Hepatocyte (in vitro differentiated cells): ENCODE results near the gene THSD7B. TPM values are rescaled to one million over a fixed set of nuclear protein-coding genes. Genes with fewer than 3 reads are reported as not detected.

Experiments used
- DNase-seq: peaks from one replicate; pipeline ENCODE4 v3.0.0-alpha.2; 2016; ENCODE audit warnings: low spot score
- H2AFZ ChIP-seq: fragments of 200-600 bp; sonication (generic); 2 replicates; pipeline ENCODE4 v1.6.0; 2016; ENCODE audit warnings: antibody characterized with exemption, mild to moderate bottlenecking
- H3K27ac ChIP-seq: fragments of 200-600 bp; sonication (generic); 2 replicates; pipeline ENCODE4 v1.5.1; 2016; ENCODE audit warnings: mild to moderate bottlenecking
- H3K27me3 ChIP-seq: fragments of 200-600 bp; sonication (generic); 2 replicates; pipeline ENCODE4 v1.6.1; 2016
- H3K36me3 ChIP-seq: fragments of 200-600 bp; sonication (generic); replicated peaks from 2 replicates; pipeline ENCODE4 v1.5.1; 2016; ENCODE audit warnings: low read depth; ENCODE audit not compliant: insufficient read depth
- H3K4me1 ChIP-seq: fragments of 200-600 bp; sonication (generic); 2 replicates; pipeline ENCODE4 v1.5.1; 2016; ENCODE audit warnings: mild to moderate bottlenecking, moderate library complexity; ENCODE audit not compliant: insufficient read depth
- H3K4me2 ChIP-seq: fragments of 200-600 bp; sonication (generic); 2 replicates; pipeline ENCODE4 v1.6.0; 2016
- H3K4me3 ChIP-seq: fragments of 200-600 bp; sonication (generic); 2 replicates; pipeline ENCODE4 v1.5.1; 2016; ENCODE audit warnings: mild to moderate bottlenecking
- H3K79me2 ChIP-seq: fragments of 200-600 bp; sonication (generic); 2 replicates; pipeline ENCODE4 v1.6.0; 2017; ENCODE audit warnings: mild to moderate bottlenecking
- H3K9me2 ChIP-seq: fragments of 200-600 bp; sonication (generic); replicated peaks from 2 replicates; pipeline ENCODE4 v1.6.0; 2017; ENCODE audit warnings: mild to moderate bottlenecking; ENCODE audit not compliant: insufficient read depth
- H3K9me3 ChIP-seq: fragments of 200-600 bp; sonication (generic); 2 replicates; pipeline ENCODE4 v1.5.1; 2016; ENCODE audit warnings: low read depth, mild to moderate bottlenecking
- H4K20me1 ChIP-seq: fragments of 200-600 bp; sonication (generic); 2 replicates; pipeline ENCODE4 v1.6.0; 2016; ENCODE audit warnings: mild to moderate bottlenecking; ENCODE audit not compliant: insufficient read depth, poor library complexity, severe bottlenecking
- CTCF ChIP-seq: fragments of 200-600 bp; sonication (generic); IDR thresholded peaks from 2 replicates; pipeline ENCODE4 v1.5.1; 2016; ENCODE audit warnings: antibody characterized with exemption, mild to moderate bottlenecking; ENCODE audit not compliant: poor library complexity
- EZH2 ChIP-seq: fragments of 200-600 bp; sonication (generic); IDR thresholded peaks from 2 replicates; pipeline ENCODE4 v1.6.1; 2016; ENCODE audit warnings: antibody characterized with exemption, mild to moderate bottlenecking, borderline replicate concordance
- EZH2phosphoT487 ChIP-seq: fragments of 200-600 bp; sonication (generic); IDR thresholded peaks from one replicate; pipeline ENCODE4 v1.6.1; 2018; ENCODE audit warnings: antibody characterized with exemption, mild to moderate bottlenecking, low read depth, moderate library complexity; ENCODE audit not compliant: unreplicated experiment, severe bottlenecking
- WGBS: methylation state at CpG from one replicate; pipeline ENCODE4 v1.1.6; 2016; ENCODE audit warnings: low lambda C conversion rate; ENCODE audit errors: missing lambda C conversion rate; 5-methylcytosine and 5-hydroxymethylcytosine counted together
- polyA plus RNA-seq: library from polyadenylated mRNA; unstranded; fragments of >200 nt; fragmentation: Nextera tagmentation; extraction: Ambion mirVana; gene quantifications from 2 replicates; pipeline ENCODE4 v1.2.1, GENCODE V29; 2016
- total RNA-seq: library from RNA; depleted of rRNA; stranded (reverse); fragments of >200 nt; gene quantifications from 2 replicates; pipeline ENCODE4 v1.2.3, GENCODE V29; 2014

Gene THSD7B
- total and polyA plus RNA-seq, 2 experiments from 2014 or later = 0.48 to 5.7 TPM

- Histone ChIP-seq H2AFZ (no peak overlapping the region), H3K9me3 (no peaks in the 10 kb centered on the region), H3K4me3 (no peak overlapping the region), H3K9me2 (no peaks in the 10 kb centered on the region), H3K27me3 (no peaks in the 10 kb centered on the region), H3K4me2 (no peak overlapping the region), H3K79me2 (no peaks in the 10 kb centered on the region), H3K4me1 (no peaks in the 10 kb centered on the region), H3K36me3 (no peaks in the 10 kb centered on the region), H4K20me1 (no peaks in the 10 kb centered on the region), H3K27ac (no peak overlapping the region)
- 42% methylated on average over 4 of the region's 4 CpGs for WGBS
- no peak for DNase-seq
- TF ChIP-seq CTCF (no peak), EZH2 (no peak), EZH2phosphoT487 (no peak)
Observed at GRCh38 chr2:137249463-137250130, 484.3 kb downstream of the THSD7B start.

- H3K9me3 ChIP-seq = no peaks in the 10 kb centered on the region
- TF ChIP-seq EZH2phosphoT487 = no peak
- no peak for TF ChIP-seq CTCF
- TF ChIP-seq EZH2 = no peak
- no peak for DNase-seq
- H2AFZ ChIP-seq = no peak overlapping the region
- H3K36me3 ChIP-seq = no peaks in the 10 kb centered on the region
- H3K4me1 ChIP-seq = no peaks in the 10 kb centered on the region
- no peaks in the 10 kb centered on the region for H3K9me2 ChIP-seq
- H3K79me2 ChIP-seq = no peaks in the 10 kb centered on the region
- H3K4me3 ChIP-seq = no peak overlapping the region
- WGBS = 82% methylated on average over 3 of the region's 3 CpGs
- H3K27me3 ChIP-seq = no peaks in the 10 kb centered on the region
- no peak overlapping the region for H3K27ac ChIP-seq
- H3K4me2 ChIP-seq = no peak overlapping the region
- no peaks in the 10 kb centered on the region for H4K20me1 ChIP-seq
Observed at GRCh38 chr2:137250401-137250800, 485.1 kb downstream of the THSD7B start.

- Histone ChIP-seq H3K9me2 (no peaks in the 10 kb centered on the region), H3K4me3 (no peak overlapping the region), H3K9me3 (no peaks in the 10 kb centered on the region), H4K20me1 (no peaks in the 10 kb centered on the region), H2AFZ (no peak overlapping the region), H3K36me3 (no peaks in the 10 kb centered on the region), H3K4me2 (no peak overlapping the region), H3K27me3 (no peaks in the 10 kb centered on the region), H3K4me1 (no peaks in the 10 kb centered on the region), H3K27ac (no peak overlapping the region), H3K79me2 (no peaks in the 10 kb centered on the region)
- 70% methylated on average over 3 of the region's 3 CpGs for WGBS
- DNase-seq = no peak
- TF ChIP-seq CTCF (no peak), EZH2phosphoT487 (no peak), EZH2 (no peak)
Observed at GRCh38 chr2:137251045-137251444, 485.7 kb downstream of the THSD7B start.
